GM18508 (cell line): ENCODE measurements around the gene RIT2.
"Not testable (repeated sequence)": the region's sequence is repeated elsewhere in the genome, so short reads cannot be mapped to it uniquely, and the experiment has no call there.

ENCODE experiments used
- ATAC-seq: cut with Tn5 transposase; IDR thresholded peaks from one replicate; pipeline ENCODE4 v1.9.1; 2021; ENCODE audit warnings: moderate number of reproducible peaks; ENCODE audit not compliant: insufficient read depth, unreplicated experiment

Gene RIT2

GRCh38 chr18:42860548-42860947, 254.9 kb downstream of the RIT2 start:
- ATAC-seq = no peak

DNA sequence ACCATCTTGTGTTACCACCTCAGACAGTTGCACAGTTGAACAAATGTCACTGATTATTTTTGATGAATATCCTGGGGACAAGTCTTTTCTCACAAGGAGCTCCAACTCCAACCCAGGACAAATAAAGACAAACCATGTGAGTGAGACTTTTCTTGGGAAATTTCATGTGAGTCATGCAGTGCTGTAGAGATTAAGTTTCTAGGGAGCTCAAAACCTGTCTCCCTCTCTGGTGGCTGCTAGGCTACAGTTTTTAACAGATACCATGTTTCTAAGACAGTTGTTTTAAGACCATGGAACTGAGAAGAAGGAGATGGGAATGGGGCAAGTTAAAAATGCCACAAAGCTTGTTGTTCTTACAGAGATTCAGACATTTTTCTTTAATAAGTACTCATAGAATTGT, 255.5 kb downstream of the RIT2 start:
- ATAC-seq = no peak

GRCh38 chr18:42854558-42854957, 260.9 kb downstream of the RIT2 start:
- no peak for ATAC-seq

DNA sequence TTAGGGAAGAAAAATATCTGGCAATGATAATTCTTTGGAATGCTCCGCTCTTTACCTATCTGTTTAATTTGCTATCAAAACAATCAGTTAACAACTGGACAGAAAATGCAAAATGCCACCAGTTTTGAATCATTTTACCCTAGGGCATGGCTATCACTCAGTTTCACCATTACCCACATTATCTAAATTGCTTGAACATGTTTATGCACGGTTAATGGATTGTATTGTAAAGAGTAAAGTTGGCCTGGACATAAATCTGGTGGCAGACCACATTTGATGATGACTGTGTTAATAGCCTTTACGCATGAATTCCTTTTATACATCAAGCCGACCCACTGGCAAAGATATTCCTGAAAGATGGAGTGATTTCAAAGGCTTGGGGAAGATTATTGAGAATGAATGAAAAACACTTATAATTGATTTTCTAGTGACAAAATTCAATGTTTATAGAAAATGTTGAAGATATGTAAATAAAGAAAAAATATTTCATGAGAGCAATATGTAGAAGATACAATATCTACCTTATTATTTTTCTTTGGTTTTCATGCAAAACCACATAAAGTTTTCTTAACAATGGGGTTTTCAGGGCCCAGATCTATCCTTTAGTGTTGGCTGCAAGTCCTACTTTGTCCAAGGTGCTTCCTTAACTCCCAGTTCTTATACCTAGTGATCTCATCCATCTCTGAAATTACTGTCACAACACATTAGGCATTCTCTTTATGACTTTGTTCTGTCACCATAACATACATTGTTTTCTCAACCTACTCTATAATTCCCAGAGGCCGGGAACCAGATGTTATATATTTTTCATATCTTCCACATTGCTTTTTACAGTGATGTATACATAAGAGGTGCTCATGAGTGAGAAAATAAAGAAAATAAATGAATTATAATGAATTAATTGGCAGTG, 265.1 kb downstream of the RIT2 start:
- no peak for ATAC-seq

DNA sequence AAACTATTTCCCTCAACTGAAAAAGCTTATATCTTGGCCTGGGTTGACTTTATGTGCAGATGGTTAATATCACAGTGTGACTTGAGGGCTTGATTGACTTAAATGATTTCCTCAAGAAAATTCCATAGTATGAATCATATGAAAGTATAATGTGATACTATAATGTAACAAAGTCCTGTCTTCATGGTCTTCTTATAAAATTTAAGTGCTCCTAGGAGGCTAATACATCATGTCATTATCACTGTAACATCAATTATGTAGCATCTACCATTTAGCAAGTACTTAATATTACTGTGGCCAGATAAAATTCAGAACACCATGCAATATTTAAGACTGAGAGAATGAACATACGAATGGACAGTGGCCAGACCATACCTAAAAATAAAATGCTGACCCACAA, 276.1 kb downstream of the RIT2 start:
- ATAC-seq = no peak

GRCh38 chr18:42838546-42839145, 276.8 kb downstream of the RIT2 start:
- ATAC-seq = no peak

- ATAC-seq = no peak
These were observed 284.5 kb downstream of the RIT2 start for GRCh38 chr18:42830936-42831335.

- no peak for ATAC-seq
These were observed 286.6 kb downstream of the RIT2 start for GRCh38 chr18:42828881-42829280.

GRCh38 chr18:42824178-42824577, 291.3 kb downstream of the RIT2 start:
- ATAC-seq = no peak

DNA sequence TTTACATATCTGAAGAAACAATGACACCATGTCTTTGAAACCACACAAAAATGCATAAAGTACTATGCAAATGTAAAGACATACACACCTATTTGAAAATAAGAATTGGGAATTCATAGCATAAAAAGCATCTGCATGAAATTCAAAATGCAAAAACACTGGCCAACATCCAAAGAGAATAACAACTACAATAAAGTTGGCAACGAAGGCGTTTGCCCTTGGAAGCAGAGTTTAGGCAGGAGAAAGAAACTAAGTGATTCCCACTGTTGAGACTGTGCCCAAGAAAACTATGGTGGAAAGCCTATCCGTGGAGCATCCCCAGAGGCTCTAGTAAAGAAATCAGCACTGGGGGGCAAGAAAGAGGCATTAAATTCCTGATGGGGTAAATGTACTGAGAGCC, 292.8 kb downstream of the RIT2 start:
- ATAC-seq = no peak

GRCh38 chr18:42821492-42821891, 294.0 kb downstream of the RIT2 start:
- ATAC-seq = no peak

DNA sequence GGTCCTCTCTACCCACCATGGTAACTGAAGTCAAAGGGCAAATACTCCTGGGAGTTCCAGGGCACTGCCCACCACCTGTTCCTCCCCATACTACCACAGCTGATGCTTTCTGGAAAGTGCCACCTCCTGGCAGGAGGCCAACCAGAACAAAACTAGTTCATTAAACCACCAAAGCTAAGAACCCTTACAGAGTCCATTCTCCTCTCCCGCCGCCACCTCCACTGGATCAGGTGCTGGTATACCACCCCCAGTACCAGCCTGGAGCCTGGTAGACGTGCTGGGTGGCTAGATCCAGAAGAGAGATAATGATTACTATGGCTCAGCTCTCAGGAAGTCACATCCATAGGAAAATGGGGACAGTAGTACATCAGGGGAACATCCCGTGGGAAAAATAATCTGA, 300.9 kb downstream of the RIT2 start:
- ATAC-seq = no peak

- ATAC-seq = no peak
These were observed 301.3 kb downstream of the RIT2 start for GRCh38 chr18:42814184-42814583.

- no peak for ATAC-seq
These were observed 301.9 kb downstream of the RIT2 start for GRCh38 chr18:42813570-42813969.

DNA sequence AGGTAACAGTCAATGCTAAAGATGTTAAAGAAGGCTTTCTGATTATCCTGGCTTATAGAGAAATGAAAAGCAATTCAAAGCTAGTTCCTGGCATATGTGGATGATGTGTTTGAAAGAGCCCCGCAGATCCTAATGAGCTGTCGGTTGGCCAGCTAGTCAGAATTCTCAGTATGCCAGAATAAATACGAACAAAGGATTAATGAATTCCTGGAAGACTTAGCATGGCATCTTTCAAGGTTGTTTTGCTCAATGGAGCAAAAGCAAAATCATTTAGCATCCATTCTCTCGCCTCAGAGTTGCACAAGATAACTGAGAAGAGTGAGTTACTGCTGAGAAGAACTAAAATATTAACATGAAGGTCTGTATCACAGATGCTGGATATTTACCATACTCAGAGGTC, 307.6 kb downstream of the RIT2 start:
- no peak for ATAC-seq

- ATAC-seq = no peak
These were observed 313.8 kb downstream of the RIT2 start for GRCh38 chr18:42801706-42802105.

DNA sequence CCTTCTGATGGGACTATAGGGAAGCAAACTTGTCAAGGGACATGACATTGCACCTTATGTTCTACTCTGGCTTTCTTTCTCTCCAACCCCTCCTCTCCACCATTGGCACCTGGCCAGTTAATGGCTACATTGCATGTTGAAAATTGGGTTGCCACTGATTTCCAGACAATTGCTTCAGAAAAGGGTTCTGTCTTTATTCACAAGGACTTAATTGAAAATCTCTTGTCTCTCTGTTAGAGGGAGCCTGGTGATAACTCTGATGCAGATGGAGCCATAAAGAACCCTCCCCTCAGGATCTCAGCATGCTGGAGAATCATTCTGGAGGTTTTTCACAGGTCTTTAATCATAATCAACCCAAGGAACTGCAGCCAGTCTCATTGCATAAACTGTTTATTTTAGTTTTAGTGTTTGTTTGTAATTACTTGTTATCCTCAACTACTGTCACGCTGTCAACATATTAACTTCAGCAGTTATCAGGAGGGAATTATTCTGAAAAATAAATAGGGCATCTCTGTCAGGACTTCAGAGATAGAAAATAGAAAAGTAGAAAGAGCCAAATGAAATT, 316.8 kb downstream of the RIT2 start:
- ATAC-seq = no peak

DNA sequence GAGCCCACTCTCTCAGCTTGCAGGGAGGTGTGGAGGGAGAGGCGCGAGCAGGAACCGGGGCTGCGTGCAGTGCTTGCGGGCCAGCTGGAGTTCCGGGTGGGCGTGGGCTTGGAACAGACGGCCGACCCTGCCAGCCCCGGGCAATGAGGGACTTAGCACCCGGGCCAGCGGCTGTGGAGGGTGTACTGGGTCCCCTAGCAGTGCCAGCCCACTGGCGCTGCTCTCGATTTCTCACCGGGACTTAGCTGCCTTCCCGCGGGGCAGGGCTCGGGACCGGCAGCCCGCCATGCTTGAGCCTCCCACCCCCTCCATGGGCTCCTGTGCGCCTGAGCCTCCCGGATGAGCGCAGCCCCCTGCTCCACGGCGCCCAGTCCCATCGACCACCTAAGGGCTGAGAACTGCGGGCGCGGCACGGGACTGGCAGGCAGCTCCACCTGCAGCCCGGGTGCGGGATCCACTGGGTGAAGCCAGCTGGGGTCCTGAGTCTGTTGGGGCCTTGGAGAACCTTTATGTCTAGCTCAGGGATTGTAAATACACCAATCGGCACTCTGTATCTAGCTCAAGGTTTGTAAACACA, 320.2 kb downstream of the RIT2 start:
- ATAC-seq = not testable (repeated sequence)

- no peak for ATAC-seq
These were observed 322.8 kb downstream of the RIT2 start for GRCh38 chr18:42792731-42793130.

DNA sequence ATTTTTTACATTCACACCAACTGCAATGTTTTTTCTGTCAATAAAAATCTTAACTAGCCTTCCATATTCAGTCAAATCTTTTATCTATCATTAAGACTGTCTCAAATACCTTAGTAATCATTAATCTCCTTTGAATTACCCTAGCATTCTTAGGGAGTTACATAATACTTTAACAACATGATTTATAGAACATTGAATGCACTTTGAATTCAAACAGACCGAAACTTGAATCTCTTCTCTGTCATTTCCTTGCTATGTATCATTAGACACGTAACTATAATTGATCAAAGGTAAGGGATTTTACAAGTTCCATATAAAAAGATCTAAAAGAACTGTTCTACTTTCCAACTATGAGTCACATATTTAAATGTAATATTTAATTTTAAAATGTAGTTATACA, 330.9 kb downstream of the RIT2 start:
- no peak for ATAC-seq

GRCh38 chr18:42782929-42783328, 332.6 kb downstream of the RIT2 start:
- ATAC-seq = no peak
